HG03280 (cell line): ENCODE data around the gene GATB.

ENCODE experiments used
- ATAC-seq: cut with Tn5 transposase; IDR thresholded peaks from one replicate; pipeline ENCODE4 v1.9.1; 2021; ENCODE audit warnings: mild to moderate bottlenecking, moderate library complexity; ENCODE audit not compliant: unreplicated experiment

Gene GATB

GRCh38 chr4:151702256-151702655, 58.6 kb downstream of the GATB start:
- ATAC-seq, result no peak

- ATAC-seq, result no peak
Measured at GRCh38 chr4:151700566-151701316, 60.1 kb downstream of the GATB start.

GRCh38 chr4:151698213-151698612, 62.6 kb downstream of the GATB start:
- ATAC-seq, result no peak

- no peak for ATAC-seq
Measured at GRCh38 chr4:151694961-151695720, 65.7 kb downstream of the GATB start.

- no peak for ATAC-seq
Measured at GRCh38 chr4:151692821-151693673, 67.8 kb downstream of the GATB start.

GRCh38 chr4:151692443-151692782, 68.4 kb downstream of the GATB start:
- no peak for ATAC-seq

- ATAC-seq, result no peak
Measured at GRCh38 chr4:151691639-151692442, 69.0 kb downstream of the GATB start.

- ATAC-seq, result no peak
Measured at GRCh38 chr4:151690876-151691275, 69.9 kb downstream of the GATB start.

- ATAC-seq, result no peak
Measured at GRCh38 chr4:151690164-151690870, 70.5 kb downstream of the GATB start.

- ATAC-seq, result no peak
Measured at GRCh38 chr4:151689211-151689991, 71.4 kb downstream of the GATB start.

GRCh38 chr4:151688785-151689043, 72.1 kb downstream of the GATB start:
- ATAC-seq, result no peak

GRCh38 chr4:151688003-151688784, 72.6 kb downstream of the GATB start:
- ATAC-seq, result no peak

GRCh38 chr4:151687021-151687640, 73.7 kb downstream of the GATB start:
- no peak for ATAC-seq

GRCh38 chr4:151685303-151685702, 75.5 kb downstream of the GATB start:
- ATAC-seq, result no peak

GRCh38 chr4:151681085-151681484, 79.7 kb downstream of the GATB start:
- ATAC-seq, result no peak

- ATAC-seq, result no peak
Measured at GRCh38 chr4:151679231-151679630, 81.6 kb downstream of the GATB start.

- no peak for ATAC-seq
Measured at GRCh38 chr4:151678048-151678872, 82.5 kb downstream of the GATB start.

GRCh38 chr4:151677193-151677592, 83.6 kb downstream of the GATB start:
- ATAC-seq, result no peak
